ENCODE results near the gene QTRT2.

The QTRT2 gene

DNA sequence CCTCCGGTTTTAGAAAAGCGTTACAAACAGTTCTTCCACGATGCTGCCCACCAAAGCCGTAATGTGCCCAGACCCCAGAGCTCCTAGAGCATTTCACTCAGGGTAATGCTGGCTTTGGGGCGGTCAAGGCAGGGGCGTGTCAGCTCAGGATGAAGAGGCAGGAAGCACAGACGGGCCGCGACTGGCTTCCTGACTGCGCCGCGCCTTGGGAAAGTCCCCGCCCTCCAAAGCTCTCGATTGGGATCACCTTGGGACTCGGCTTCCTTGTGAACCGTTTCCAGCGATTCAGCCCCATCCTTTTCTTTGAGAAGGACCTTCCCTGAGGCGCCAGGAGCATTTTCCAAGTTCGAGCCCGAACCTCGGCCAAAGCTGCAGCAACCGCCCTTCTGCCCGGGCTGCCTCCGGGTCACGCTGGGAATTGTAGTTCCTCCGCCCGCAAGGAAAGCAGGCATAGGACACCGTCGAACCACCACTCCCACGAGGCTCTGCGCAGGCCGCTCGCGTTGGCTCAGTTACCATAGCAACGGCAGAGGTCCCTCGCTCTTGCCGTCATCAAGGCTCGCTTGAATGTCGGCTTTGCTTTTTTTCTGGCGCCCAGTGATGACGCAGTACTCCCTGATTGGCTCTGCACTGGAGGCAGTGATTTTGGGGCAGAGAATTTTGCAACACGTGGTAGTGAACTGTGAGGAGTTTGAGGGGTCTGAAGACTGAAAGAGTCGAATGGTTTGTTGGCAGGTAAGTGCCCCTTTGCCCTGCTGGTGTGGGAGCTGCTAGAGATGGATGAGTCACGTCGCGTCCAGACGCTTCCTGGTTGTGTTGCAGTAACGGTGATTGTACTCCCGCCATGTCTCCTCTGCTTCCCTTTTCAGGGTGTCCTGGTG is at the start of gene QTRT2, which contains the start of gene CCDC191:
TSS of gene QTRT2 (plus strand) at position 608 of the 881 bp plus-strand sequence. CDS start 8,521 bp downstream, outside the sequence.
TSS of gene CCDC191 (minus strand) at position 397 of the 881 bp plus-strand sequence. CDS start at position 337, 60 bp downstream.
- TF ChIP-seq SNAI2 (CRISPR knock-in tag; IDR thresholded peaks at IDR 0.05) (no peak), CSDC2 (CRISPR knock-in tag; IDR thresholded peaks at IDR 0.05) (no peak), PPARA (CRISPR knock-in tag; IDR thresholded peaks at IDR 0.05; ENCODE audit: borderline replicate concordance) (no peak), ZFP30 (CRISPR knock-in tag; IDR thresholded peaks at IDR 0.05) (no peak), TCF4 (CRISPR knock-in tag; IDR thresholded peaks at IDR 0.05; ENCODE audit: borderline replicate concordance) (no peak), TOX (CRISPR knock-in tag; IDR thresholded peaks at IDR 0.05; ENCODE audit: borderline replicate concordance) (no peak), ZC3H10 (CRISPR knock-in tag; IDR thresholded peaks at IDR 0.05) (no peak), OSR1 (CRISPR knock-in tag; IDR thresholded peaks at IDR 0.05) (no peak)
- TF ChIP-seq, protein P1, sequence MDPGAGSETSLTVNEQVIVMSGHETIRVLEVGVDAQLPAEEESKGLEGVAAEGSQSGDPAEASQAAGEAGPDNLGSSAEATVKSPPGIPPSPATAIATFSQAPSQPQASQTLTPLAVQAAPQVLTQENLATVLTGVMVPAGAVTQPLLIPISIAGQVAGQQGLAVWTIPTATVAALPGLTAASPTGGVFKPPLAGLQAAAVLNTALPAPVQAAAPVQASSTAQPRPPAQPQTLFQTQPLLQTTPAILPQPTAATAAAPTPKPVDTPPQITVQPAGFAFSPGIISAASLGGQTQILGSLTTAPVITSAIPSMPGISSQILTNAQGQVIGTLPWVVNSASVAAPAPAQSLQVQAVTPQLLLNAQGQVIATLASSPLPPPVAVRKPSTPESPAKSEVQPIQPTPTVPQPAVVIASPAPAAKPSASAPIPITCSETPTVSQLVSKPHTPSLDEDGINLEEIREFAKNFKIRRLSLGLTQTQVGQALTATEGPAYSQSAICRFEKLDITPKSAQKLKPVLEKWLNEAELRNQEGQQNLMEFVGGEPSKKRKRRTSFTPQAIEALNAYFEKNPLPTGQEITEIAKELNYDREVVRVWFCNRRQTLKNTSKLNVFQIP (CRISPR knock-in tag; IDR thresholded peaks at IDR 0.05; ENCODE audit: borderline replicate concordance, low read depth), result no peak
- TF ChIP-seq, protein P2, sequence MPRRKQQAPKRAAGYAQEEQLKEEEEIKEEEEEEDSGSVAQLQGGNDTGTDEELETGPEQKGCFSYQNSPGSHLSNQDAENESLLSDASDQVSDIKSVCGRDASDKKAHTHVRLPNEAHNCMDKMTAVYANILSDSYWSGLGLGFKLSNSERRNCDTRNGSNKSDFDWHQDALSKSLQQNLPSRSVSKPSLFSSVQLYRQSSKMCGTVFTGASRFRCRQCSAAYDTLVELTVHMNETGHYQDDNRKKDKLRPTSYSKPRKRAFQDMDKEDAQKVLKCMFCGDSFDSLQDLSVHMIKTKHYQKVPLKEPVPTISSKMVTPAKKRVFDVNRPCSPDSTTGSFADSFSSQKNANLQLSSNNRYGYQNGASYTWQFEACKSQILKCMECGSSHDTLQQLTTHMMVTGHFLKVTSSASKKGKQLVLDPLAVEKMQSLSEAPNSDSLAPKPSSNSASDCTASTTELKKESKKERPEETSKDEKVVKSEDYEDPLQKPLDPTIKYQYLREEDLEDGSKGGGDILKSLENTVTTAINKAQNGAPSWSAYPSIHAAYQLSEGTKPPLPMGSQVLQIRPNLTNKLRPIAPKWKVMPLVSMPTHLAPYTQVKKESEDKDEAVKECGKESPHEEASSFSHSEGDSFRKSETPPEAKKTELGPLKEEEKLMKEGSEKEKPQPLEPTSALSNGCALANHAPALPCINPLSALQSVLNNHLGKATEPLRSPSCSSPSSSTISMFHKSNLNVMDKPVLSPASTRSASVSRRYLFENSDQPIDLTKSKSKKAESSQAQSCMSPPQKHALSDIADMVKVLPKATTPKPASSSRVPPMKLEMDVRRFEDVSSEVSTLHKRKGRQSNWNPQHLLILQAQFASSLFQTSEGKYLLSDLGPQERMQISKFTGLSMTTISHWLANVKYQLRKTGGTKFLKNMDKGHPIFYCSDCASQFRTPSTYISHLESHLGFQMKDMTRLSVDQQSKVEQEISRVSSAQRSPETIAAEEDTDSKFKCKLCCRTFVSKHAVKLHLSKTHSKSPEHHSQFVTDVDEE (CRISPR knock-in tag; IDR thresholded peaks at IDR 0.05), result no peak
- peak; percentile 99 for ATAC-seq

DNA sequence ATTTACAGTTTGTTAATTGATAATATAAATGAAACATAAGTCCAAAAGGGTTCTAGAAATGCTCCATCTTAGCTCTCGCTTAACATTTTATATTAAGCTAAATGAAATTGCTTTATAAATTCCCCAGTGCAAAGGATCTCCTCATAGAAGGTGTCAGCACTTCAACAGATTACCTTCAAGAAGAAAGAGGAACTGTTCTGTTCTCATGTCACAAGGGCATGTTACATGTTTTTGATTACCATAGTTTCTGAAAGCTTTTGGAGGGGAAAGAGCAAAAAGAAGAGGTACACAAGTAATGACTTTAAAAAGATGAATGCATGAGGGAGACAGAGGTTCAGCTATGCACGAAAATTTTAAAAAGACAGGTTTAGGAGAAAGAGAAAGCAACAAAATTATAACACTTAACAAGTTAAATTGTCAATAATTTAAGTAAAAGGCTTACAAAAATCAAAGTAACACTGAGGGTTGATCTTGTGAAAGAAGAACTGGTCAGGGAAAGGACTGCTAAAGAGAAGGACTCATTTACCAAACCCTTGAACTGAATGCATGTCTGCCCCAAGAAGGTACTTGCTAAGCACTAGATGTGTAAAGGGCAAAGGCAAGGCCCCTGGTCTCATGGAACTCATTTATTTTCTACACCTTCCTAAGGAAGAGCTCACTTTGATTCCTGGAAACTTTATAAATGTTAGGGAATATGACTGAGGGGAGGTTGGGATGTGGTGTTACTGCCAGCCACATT is 45.3 kb upstream of the QTRT2 start:
- no peak for ATAC-seq
- TF ChIP-seq, protein P1 (CRISPR knock-in tag; IDR thresholded peaks at IDR 0.05; ENCODE audit: borderline replicate concordance, low read depth), result no peak
- no peak for TF ChIP-seq CSDC2 (CRISPR knock-in tag; IDR thresholded peaks at IDR 0.05)
- TF ChIP-seq ZFP30 (CRISPR knock-in tag; IDR thresholded peaks at IDR 0.05), result no peak
- TF ChIP-seq ESRRG (CRISPR knock-in tag; IDR thresholded peaks at IDR 0.05), result no peak
- no peak for TF ChIP-seq TCF4 (CRISPR knock-in tag; IDR thresholded peaks at IDR 0.05; ENCODE audit: borderline replicate concordance)
- no peak for TF ChIP-seq ZC3H10 (CRISPR knock-in tag; IDR thresholded peaks at IDR 0.05)
- TF ChIP-seq, protein P2 (CRISPR knock-in tag; IDR thresholded peaks at IDR 0.05), result no peak
- TF ChIP-seq ZNF70 (CRISPR knock-in tag; IDR thresholded peaks at IDR 0.05), result no peak
- no peak for TF ChIP-seq ZFP3 (CRISPR knock-in tag; IDR thresholded peaks at IDR 0.05)
- no peak for TF ChIP-seq SNAI2 (CRISPR knock-in tag; IDR thresholded peaks at IDR 0.05)
- TF ChIP-seq, protein P3, sequence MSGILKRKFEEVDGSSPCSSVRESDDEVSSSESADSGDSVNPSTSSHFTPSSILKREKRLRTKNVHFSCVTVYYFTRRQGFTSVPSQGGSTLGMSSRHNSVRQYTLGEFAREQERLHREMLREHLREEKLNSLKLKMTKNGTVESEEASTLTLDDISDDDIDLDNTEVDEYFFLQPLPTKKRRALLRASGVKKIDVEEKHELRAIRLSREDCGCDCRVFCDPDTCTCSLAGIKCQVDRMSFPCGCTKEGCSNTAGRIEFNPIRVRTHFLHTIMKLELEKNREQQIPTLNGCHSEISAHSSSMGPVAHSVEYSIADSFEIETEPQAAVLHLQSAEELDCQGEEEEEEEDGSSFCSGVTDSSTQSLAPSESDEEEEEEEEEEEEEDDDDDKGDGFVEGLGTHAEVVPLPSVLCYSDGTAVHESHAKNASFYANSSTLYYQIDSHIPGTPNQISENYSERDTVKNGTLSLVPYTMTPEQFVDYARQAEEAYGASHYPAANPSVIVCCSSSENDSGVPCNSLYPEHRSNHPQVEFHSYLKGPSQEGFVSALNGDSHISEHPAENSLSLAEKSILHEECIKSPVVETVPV (CRISPR knock-in tag; IDR thresholded peaks at IDR 0.05), result no peak
- no peak for TF ChIP-seq GLIS3 (CRISPR knock-in tag; IDR thresholded peaks at IDR 0.05)
- no peak for TF ChIP-seq RARB (CRISPR knock-in tag; IDR thresholded peaks at IDR 0.05)
- TF ChIP-seq BACH2 (CRISPR knock-in tag; IDR thresholded peaks at IDR 0.05; ENCODE audit: borderline replicate concordance), result no peak
- TF ChIP-seq ISL1 (CRISPR knock-in tag; IDR thresholded peaks at IDR 0.05), result no peak
- no peak for TF ChIP-seq TOX (CRISPR knock-in tag; IDR thresholded peaks at IDR 0.05; ENCODE audit: borderline replicate concordance)
- TF ChIP-seq, protein P4, sequence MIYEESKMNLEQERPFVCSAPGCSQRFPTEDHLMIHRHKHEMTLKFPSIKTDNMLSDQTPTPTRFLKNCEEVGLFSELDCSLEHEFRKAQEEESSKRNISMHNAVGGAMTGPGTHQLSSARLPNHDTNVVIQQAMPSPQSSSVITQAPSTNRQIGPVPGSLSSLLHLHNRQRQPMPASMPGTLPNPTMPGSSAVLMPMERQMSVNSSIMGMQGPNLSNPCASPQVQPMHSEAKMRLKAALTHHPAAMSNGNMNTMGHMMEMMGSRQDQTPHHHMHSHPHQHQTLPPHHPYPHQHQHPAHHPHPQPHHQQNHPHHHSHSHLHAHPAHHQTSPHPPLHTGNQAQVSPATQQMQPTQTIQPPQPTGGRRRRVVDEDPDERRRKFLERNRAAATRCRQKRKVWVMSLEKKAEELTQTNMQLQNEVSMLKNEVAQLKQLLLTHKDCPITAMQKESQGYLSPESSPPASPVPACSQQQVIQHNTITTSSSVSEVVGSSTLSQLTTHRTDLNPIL (CRISPR knock-in tag; IDR thresholded peaks at IDR 0.05; ENCODE audit: low read depth), result no peak
